Stimulated activated CD8-positive, alpha-beta memory T cell treated with anti-CD3 and anti-CD28 coated beads, Interleukin-15, amount 100 ng/mL, for 24 hours (primary cell): ENCODE data around the gene ELP4.

Experiments used
- DNase-seq: peaks from one replicate; pipeline ENCODE4 v3.0.0-alpha.2; 2020; ENCODE audit warnings: low read depth

The ELP4 gene

GRCh38 chr11:31812383-31813381 is 303.1 kb downstream of the ELP4 start:
- DNase-seq = no peak

- DNase-seq = no peak
These were observed 304.0 kb downstream of the ELP4 start for GRCh38 chr11:31813391-31814175.

GRCh38 chr11:31814176-31814868 is 304.8 kb downstream of the ELP4 start:
- no peak for DNase-seq

GRCh38 chr11:31815711-31816467 is 306.3 kb downstream of the ELP4 start:
- no peak for DNase-seq

- DNase-seq = no peak
These were observed 307.0 kb downstream of the ELP4 start for GRCh38 chr11:31816468-31817053.

GRCh38 chr11:31817054-31817620 is 307.6 kb downstream of the ELP4 start:
- no peak for DNase-seq

- DNase-seq = no peak
These were observed 308.3 kb downstream of the ELP4 start for GRCh38 chr11:31817621-31818424.

GRCh38 chr11:31818425-31818755 is 308.8 kb downstream of the ELP4 start:
- no peak for DNase-seq

- no peak for DNase-seq
These were observed 309.3 kb downstream of the ELP4 start for GRCh38 chr11:31818874-31819331.

- DNase-seq = no peak
These were observed 310.3 kb downstream of the ELP4 start for GRCh38 chr11:31819621-31820437.

- no peak for DNase-seq
These were observed 310.9 kb downstream of the ELP4 start for GRCh38 chr11:31820438-31820818.

GRCh38 chr11:31821235-31821764 is 311.7 kb downstream of the ELP4 start:
- DNase-seq = no peak

GRCh38 chr11:31821766-31822165 is 312.2 kb downstream of the ELP4 start:
- no peak for DNase-seq

GRCh38 chr11:31822175-31822926 is 312.8 kb downstream of the ELP4 start:
- no peak for DNase-seq

- no peak for DNase-seq
These were observed 313.5 kb downstream of the ELP4 start for GRCh38 chr11:31822927-31823643.

- no peak for DNase-seq
These were observed 314.2 kb downstream of the ELP4 start for GRCh38 chr11:31823644-31824331.

GRCh38 chr11:31824332-31824878 is 314.8 kb downstream of the ELP4 start:
- DNase-seq = no peak
